NCI-H1105 (cell line): Measurements from ENCODE around the gene ULK3.

Experiments
- DNase-seq: peaks from one replicate; lab custom pipeline; 2025; lab: John Stamatoyannopoulos, UW

ULK3 gene

DNA sequence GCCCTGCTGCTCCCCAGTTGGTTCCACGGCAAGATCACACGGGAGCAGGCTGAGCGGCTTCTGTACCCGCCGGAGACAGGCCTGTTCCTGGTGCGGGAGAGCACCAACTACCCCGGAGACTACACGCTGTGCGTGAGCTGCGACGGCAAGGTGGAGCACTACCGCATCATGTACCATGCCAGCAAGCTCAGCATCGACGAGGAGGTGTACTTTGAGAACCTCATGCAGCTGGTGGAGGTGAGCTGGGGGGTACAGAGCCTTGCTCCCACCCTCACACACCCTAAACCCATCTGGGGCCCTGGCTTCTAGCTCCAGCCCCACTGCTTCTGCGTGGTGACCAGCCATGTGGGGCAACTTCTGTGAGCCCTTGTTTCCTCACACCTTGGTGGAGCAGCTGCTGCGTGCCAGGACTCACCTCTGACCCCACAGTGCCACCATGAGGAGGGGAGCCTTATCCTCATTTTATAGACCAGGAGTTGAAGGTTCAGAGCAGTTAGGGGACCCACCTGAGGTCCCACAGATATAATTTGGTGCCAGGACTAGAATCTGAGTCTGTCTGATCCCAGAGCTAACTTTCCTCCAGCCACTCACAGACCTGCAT lies 43.6 kb downstream of the ULK3 start:
- DNase-seq: no peak

DNA sequence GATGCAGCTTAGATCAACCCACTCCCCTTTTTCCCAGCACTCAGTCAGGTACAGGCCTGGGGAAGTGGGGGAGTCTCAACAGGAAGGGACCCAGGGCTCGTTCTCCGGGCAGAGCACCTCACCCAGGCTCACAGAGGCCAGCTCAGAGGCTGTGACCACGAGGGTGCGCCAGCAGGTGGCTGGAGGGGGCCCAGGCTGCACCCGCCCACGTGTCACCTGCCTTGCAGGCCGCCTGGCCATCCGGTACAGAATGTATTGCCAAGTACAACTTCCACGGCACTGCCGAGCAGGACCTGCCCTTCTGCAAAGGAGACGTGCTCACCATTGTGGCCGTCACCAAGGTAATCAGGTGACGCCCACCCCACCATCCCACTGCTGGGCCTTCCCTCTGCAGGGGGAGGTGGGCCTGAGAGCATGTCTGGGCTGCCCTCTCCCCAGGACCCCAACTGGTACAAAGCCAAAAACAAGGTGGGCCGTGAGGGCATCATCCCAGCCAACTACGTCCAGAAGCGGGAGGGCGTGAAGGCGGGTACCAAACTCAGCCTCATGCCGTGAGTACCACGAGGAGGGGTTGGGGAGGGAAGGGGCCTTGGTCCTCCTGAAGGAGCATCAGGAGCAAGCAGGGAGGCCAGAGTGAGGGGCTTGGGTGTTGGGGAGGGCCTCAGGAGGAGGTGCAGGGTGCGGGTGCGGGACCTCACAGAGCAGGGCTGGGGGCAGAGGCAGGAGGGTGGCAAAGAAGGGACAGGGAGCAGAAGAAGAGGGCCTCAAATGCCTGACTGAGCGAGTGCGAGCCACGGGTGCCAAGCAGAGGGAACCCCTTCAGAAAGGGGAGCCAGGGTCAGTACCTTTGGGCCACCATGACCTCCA lies 44.3 kb downstream of the ULK3 start:
- no peak for DNase-seq

DNA sequence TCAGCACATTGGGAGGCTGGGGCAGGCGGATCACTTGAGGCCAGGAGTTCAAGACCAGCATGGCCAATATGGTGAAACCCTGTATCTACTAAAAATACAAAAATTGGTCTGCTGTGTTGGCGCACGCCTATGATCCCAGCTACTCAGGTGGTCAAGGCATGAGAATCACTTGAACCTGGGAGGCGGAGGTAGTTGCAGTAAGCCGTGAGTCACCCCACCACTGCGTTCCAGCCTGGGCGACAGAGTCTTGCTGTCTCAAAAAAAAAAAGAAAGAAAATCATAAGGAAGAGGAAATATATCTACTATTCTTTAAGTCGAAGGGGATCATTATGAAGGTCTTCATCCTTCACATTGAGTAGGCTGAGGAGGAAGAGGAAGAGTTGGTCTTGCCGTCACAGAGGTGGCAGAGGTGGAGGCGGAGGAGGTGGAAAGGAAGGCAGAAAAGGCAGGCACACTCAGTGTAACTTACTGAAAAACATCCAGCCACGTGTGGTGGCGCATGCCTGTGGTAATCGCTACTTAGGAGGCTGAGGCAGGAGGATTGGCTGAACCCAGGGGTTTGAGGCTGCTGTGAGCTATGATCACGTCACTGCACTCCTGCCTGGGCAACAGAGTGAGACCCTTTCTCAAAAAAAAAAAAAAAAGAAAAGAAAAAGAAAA lies 46.9 kb downstream of the ULK3 start:
- DNase-seq: no peak

DNA sequence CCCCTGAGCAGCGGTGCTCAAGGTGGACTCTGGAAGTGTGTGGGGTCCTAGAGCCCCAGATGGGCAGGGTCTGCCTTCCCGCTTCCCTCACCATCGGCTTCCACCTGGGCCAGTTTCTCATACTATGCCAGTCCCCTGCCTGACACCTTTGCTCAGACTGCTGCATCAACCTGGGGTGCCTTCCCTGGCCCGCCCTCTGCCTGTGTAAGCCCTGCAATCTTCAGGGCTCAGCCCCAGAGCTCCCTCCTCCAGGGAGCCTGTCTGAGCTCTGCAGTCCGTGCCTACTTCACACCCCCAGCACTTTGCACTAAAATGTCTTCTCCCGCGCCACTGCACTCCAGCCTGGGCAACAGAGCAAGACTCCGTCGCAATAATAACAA lies 48.0 kb downstream of the ULK3 start:
- no peak for DNase-seq

DNA sequence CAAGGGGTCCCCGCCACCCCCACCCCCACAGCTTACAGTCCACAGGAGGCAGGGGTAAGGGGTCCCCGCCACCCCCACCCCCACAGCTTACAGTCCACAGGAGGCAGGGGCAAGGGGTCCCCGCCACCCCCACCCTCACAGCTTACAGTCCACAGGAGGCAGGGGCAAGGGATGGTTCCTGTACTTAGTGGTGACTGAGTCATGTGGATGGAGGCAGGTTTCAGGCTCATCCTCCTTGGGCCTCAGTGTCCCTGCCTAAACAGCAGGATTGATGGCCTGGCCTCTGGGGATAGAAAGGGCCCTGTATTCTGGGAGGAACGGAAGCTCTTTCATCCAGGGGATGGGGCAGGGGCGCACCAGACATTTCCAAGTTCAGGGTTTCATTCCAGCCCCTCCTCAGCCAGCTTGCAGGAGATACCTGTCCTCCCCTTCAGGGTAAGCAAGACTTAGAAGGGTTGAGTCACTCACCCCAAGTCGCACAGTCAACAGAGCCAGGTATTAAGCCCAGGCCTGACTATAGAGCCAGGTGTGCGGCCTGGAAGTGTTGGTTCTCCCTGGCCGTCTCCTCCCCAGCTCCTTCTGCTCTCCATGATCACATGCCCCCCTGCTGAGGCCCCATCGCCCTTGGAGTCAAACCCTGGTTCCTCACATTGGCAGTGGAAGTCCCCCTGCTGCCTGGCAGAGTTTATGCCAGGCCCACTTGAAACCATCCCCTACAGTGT lies 48.5 kb downstream of the ULK3 start:
- no peak for DNase-seq

DNA sequence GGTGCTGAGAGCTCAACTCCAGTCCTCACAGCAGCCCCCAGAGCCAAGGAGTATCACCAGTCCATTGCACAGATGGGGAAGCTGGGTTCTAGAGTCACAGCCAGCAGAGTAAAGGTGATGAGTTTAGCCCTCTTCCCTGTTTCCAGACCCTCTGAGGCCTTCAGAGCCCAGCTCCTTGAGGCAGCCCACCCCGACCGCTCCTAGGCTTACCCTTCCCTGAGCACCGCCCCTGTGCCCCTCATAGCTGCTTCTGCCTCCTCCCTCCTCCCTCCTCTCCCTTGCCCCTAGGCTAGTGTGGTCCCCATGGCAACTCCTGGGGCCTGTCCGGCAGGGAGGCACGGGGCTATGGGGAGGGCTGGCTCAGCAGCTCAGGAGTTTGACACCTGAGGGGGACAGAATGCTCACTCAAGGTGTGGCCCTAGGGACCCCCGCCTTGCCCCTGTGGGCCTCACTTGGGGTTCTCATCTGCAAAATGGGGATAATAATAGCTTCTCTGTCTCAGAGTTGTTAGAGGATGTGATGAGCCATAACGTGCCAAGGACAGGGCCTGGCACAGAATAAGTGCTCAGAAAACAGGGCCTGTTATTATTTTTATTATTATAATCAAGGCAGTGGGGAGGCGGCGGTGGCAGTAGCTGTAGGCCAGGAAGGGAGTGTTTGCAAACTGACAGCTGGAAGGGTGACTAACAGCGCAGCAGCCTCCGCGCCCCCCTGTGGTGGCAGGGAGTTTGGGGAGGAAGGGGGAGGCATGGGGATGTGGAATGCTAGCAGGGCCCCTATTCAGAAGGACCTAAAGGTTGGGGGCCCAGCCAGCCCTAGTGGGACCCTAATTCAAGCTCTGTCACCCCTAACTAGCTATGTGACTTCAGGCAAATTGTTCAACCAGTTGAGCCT lies 49.6 kb downstream of the ULK3 start:
- no peak for DNase-seq

DNA sequence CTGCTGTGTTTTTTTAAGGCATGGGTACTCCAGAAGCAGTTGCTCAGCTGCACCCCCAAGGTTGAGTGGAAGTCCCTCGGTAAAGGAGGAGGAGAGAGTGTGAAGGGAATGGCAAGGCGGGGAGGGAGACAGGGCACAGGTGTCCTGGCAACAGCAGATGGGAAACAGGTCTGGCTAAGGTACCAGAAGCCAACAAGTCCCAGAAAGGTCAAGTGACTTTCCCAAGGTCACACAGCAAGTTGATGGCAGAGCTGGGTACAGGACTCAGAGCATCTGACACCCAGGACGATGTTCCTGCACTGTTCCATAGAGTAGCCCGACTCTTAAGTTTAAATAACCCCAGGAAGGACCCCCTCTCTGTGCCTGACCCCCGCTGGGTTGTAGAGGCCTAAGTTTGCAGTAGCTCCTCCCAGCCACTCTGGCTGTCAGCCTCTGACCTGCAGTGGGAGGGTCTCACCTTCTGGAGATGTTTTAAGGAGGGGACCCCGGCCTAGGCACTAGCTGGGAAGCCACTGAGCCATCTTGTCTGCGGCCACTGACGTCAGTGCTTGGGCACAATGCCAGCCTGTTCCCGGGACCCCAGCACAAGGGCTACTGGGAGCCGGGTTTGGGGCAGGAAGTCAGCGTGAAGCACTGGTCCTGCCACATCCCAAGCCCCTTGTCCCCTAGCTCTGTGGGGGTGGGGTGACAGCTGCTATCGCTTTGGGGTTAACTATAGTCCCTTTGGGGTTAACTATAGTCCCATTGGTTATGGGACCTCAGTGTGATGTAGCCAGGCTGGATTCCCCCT lies 50.5 kb downstream of the ULK3 start:
- DNase-seq: no peak

DNA sequence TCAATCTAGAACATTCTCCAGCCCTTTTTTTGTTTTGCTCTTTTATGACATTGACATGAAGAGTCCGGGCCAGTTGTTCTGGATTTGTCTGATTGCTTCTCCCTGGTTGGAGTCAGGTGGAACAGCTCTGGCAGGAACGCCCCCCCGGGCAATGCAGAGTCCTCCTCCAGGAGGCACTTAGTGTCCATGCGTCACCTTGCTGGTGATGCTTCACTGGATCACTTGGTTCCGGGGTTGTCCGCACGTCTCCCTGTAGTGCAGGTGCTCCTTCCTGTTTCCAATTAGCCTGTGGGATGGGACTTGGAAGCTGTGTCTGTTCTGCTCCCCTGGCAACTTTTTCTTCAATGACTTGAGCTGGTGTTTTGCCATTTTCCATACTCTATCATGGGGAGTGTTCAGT lies 51.3 kb downstream of the ULK3 start:
- DNase-seq: no peak

DNA sequence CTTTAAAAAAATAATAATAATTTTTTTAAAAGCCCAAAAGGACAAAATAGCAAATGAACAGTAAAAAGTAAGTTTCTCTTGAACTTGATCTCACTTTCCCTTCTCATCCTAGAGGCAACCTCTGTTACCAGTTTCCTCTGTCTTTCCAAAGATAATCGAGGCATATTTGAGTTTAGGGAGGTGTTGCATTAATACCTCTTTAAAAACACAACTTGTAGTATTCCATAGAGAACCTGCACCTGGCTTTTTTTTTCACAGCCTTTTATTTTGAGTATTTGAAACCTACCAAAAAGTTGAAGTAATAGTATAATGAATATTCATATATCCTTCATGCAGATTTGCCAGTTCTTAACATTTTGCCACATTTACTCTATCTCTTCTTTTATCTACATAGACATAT lies 51.9 kb downstream of the ULK3 start:
- DNase-seq: no peak

DNA sequence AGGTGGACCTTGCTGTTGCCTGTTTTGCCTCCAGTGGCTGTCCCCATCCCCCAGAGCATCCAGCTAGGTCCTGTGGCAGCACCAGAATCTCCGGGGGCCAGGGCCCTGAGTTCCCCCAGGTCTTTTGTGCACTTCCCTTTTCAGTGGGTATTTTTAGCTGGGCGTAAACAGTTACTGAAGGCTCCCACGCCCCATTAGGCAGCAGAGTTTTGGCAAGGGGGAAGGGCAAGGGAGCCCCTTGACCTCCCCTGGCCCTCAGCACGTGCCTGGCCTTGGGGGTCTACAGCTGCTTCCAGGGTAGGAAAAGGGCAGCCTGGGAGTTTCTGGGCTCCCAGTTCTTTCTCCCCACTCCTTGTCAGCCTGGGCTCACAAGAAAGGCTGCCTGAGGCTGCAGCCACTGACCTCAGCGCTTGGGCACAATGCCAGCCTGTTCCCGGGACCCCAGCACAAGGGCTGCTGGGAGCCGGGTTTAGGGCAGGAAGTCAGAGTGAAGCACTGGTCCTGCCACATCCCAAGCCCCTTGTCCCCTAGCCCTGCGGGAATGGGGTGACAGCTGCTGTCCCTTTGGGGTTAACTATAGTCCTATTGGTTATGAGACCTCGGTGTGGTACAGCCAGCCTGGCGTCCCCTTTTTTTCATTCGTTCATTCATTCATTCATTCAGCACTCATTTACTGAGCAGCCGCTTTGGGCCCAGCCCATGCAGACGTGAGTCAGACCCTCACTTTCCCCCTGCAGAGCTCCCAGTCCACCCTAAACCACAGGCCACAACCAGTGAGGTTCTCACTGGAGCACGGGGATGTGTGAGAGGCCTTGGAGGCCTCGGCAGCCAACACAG lies 52.7 kb downstream of the ULK3 start:
- DNase-seq: no peak

DNA sequence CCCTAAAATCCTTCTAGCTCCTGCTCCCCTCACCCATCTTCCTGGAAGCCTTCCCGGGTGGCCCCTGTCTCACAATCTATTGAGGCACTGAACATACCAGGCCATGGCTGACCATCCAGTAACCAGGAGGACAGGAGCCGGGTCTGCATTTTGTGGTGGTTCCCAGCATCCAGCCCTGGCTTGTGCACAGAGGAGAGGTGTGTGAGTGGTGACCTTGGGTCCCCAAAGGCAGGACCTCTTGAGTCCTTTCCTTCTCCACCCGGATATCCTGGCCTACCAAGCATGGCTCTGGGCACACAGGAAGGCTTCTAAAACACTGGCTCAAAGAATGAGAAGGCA lies 53.2 kb downstream of the ULK3 start:
- no peak for DNase-seq

DNA sequence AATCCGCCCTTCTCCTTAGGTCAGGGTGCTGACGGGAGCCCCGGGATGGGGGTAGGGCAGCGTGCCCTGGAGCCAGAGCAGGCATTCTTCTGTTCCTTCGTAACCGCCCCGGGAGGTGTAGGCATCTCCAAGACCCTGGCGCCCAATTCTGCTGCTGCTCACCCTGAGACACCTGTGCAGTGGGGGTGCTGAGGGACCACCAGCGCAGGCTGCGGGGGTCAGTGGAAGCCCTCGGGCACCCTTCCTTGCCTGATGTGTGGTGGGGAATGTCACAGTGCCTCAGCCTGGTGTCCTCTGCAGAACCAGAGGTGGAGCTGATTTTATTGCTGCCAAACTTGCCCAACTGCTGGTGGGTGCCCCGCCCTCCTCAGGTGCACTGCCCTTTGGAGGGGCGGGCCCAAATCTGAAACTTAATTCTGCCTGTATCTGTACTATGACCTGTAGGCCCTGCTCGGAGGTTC lies 53.8 kb downstream of the ULK3 start:
- DNase-seq: no peak

DNA sequence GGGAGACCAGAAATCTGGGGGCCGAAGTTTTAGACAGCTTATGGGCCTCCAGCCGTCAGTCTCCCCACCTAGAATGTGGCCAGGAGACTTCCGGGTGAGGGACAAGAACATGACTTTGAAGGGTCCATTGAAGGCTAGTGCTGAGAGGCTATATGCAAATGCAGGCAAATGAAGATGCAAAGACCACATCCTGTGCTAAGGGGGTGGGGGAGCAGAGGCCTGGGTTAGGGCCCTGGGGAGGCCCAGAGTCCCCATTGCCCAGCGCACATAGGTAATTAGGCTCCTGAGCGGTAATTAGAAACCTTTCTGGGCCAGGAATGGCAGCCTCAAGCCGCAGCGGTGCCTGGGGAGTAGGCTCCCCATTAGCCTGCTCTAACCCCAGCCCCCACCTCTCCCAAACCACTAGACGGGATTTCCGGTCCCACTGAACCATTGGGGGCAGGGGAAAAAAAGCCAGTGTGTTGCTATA lies 54.2 kb downstream of the ULK3 start:
- DNase-seq: no peak

DNA sequence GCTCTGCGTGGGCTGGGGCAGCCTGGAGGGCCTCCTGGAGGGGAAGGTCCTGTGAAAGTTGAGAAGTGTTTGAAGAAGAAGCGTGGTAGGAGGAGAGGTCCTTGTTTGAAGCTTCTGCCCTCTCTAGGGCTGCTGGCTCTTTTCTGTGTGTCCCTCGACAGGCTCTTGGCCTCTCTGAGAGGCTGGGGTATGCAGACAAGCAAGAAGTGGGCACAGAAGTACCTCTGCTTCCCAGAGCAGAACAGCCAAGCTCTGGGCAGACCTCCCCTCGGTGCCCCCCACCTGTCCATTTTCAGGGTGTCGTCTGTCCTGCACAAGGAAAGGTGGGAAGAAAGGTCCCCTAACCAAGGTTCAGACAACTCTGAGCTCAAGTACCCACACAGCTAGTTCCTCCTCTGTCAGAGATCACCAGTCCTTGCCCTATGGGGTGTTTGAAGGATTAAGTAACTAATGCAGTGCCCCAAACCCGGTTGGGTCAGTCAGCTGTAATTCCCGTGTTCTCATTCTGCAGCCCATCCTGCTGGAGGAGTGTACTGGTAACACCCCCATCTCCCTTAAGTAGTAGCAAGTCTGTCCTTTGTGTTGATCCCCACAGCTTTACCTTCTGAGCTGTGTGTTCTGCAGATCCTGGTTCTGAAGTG lies 54.8 kb downstream of the ULK3 start:
- DNase-seq: no peak

DNA sequence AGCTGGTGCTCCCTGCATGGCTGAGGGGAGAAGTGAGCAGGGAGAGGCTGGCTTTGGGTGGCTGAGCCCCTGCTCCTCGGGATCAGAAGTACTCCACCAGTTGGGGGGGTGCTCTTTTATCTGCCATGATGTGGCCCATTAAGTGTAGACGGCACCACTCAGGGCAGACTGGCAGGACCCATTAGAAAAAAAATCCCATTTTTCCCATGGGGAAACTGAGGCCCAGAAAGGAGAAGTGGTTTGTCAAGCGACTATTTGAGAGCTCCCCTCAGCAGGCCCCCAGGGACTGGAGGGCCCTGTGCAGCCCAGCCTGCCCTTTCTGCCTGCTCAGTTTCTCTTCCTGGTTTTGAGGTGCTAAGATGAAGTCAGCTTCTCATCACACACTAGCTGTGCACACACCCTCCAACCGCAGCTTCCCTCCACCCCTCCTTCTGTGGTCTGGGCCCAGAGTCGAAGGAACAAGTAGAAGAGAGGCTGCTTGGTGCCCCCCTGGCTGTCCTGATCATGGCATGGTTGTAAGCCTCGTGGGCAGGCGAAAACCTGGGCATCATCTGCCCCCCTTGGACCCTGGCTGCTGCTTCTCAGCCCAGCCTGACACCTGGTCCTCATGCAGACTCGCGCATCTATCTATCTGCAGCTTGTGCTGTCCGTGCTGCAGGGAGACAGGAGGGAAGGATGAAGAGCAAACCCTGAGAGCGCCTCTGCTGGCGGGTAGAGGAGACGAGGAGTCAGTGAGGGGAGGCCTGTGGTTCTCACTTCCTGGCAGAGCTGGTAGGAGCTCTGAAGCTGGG lies 55.5 kb downstream of the ULK3 start:
- no peak for DNase-seq

DNA sequence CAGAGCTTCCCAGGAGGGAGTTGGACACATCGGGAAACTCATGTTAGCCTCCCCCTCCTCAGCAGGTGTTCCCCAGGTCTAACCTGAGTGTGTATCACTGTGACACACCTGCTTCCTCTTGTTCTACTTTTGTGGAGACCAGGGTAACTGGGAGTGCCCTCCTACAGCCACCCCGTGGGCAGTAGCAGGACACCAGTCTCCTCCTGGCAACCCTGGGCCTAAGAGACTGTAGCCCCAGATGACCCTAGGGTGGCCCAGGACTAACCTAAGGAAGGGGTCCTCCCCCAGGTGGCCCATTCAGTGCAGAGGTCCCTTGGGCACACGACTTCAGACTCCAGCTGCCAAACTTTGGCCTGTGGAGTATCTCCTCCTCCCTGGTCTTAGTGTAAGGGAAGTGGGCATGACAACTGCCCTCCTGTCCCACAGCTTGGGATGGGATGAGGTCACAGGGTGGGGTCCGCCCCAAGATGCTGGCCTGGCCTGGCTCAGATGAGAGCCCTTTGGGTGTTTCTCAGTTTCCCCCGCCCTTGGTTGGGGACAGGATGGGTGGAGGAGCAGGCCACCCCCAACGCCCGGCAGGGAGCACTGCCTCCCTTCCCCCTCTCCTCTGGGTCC lies 56.3 kb downstream of the ULK3 start:
- DNase-seq: no peak
